Breast epithelium (tissue), 4 donors: ENCODE measurements around the gene ROR2. TPM values are rescaled to one million over a fixed set of nuclear protein-coding genes. Genes with fewer than 3 reads are reported as not detected.
A peak's percentile ranks its signal among the peaks of the same experiment; 100 is the strongest.
"Not testable (repeated sequence)": the region's sequence is repeated elsewhere in the genome, so short reads cannot be mapped to it uniquely, and the experiment has no call there.

Experiments
- DNase-seq, 2 donors: peaks; one replicate each; pipeline ENCODE4 v3.0.0-alpha.2; 2019; ENCODE audit warnings: low spot score in 2 of 2
- H3K27ac ChIP-seq, 2 donors: fragments of 200-600 bp; sonication (generic) in 1 of 2; one replicate each; pipeline ENCODE4 v1.5.1; 2016 to 2019; ENCODE audit warnings: mild to moderate bottlenecking in 1 of 2
- H3K27me3 ChIP-seq, 2 donors: fragments of 200-600 bp; sonication (generic) in 1 of 2; one replicate each; pipeline versions ENCODE4 v1.5.1 to v1.6.0; 2017 to 2019; ENCODE audit warnings: control low read depth in 1 of 2, mild to moderate bottlenecking in 1 of 2
- H3K36me3 ChIP-seq: fragments of 200-600 bp; one replicate; pipeline ENCODE4 v1.5.1; 2019
- H3K4me1 ChIP-seq, 2 donors: fragments of 200-600 bp; sonication (generic); one replicate each; pipeline ENCODE4 v1.5.1; 2016 to 2019; ENCODE audit warnings: control low read depth in 1 of 2
- H3K4me3 ChIP-seq, 3 donors: fragments of 200-600 bp; sonication (generic); 1 replicate in 2 of 3; 2 replicates in 1 of 3; pipeline ENCODE4 v1.5.1; 2016 to 2019; ENCODE audit warnings: mild to moderate bottlenecking in 3 of 3, moderate library complexity in 2 of 3
- H3K9me3 ChIP-seq, 2 donors: fragments of 200-600 bp; sonication (generic) in 1 of 2; one replicate each; pipeline ENCODE4 v1.5.1; 2016 to 2019; ENCODE audit warnings: control low read depth in 1 of 2
- CTCF ChIP-seq, 3 donors: fragments of 450-650 bp; IDR thresholded peaks; one replicate each; pipeline ENCODE4 v1.5.1; 2016 to 2017; ENCODE audit warnings: antibody characterized with exemption in 3 of 3, mild to moderate bottlenecking in 3 of 3, moderate library complexity in 3 of 3
- POLR2A ChIP-seq: fragments of 450-650 bp; IDR thresholded peaks from one replicate; pipeline ENCODE4 v1.6.1; 2016; ENCODE audit warnings: antibody characterized with exemption, mild to moderate bottlenecking, moderate library complexity
- POLR2AphosphoS5 ChIP-seq, 3 donors: sonication (generic); formaldehyde crosslinking; IDR thresholded peaks; one replicate each; pipeline ENCODE4 v1.6.1; 2017; ENCODE audit warnings: antibody characterized with exemption in 3 of 3
- intact Hi-C: fragments of 100-400 bp; cut with DNase I; formaldehyde crosslinking; loops from one replicate; pipeline ENCODE4 v1.15.1; 2023; ENCODE audit warnings: low total_unique reads
- total RNA-seq, 3 donors: library from RNA; depleted of rRNA; stranded (reverse); fragments of >200 nt; gene quantifications; one replicate each; pipeline ENCODE4 v1.1.0, GENCODE V29; 2016

Gene ROR2
- total RNA-seq, 3 donors from 2014 or later = 2.1 to 25.6 (median 10.2) TPM

DNA sequence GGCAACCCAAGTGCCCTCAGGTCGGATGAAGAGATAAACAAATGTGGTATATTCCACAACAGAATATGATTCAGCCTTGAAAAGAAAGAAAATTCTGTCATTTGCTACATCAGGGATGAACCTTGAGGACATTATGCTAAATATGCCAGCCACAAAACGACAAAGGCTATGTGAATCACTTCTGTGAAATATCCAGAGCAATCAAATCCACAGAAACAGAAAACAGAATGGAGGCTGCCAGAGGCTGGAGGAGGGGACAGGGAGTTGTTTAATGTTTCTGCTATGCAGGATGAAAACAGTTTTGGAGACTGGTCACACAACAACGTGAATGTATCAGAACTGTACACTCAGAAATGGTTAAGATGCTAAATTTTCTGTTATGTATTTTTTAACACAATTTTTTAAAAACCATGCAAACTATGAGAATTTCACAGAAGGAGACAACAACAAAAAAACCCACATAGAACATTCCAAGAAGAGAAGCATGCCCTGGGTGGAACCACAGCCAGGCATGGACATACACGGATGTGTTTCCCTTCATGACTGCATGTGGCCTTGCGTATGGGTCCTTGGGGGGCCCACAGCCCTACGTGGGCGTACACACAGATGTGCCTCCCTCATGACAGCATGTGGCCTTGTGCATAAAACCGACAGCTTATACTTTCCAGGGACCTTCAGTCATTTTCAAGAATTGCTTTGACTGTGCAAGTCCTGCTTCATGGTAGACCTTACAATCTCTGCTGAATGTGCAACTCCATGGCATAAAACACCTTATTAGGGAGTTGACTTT lies 146.7 kb downstream of the ROR2 start:
- TF ChIP-seq POLR2A (no peak), POLR2AphosphoS5 (IDR thresholded peaks at IDR 0.05) (no peak), CTCF (IDR thresholded peaks at IDR 0.05) (no peak)
- Histone ChIP-seq H3K27me3 (no peaks in the 10 kb centered on the region), H3K27ac (peak overlapping the region in 1 of 2 donors; percentile 4), H3K4me1 (peaks cover 0 to 5% of the 10 kb centered on the region in 2 donors), H3K36me3 (no peaks in the 10 kb centered on the region), H3K4me3 (no peak overlapping the region), H3K9me3 (no peaks in the 10 kb centered on the region)
- DNase-seq = no peak
- intact Hi-C loops = no loop called here

- TF ChIP-seq POLR2A = no peak
- no peak for TF ChIP-seq CTCF (IDR thresholded peaks at IDR 0.05)
- no peak for TF ChIP-seq POLR2AphosphoS5 (IDR thresholded peaks at IDR 0.05)
- Histone ChIP-seq H3K9me3 (no peaks in the 10 kb centered on the region), H3K4me3 (no peak overlapping the region), H3K4me1 (peaks cover 0 to 5% of the 10 kb centered on the region in 2 donors), H3K27me3 (no peaks in the 10 kb centered on the region), H3K27ac (no peak overlapping the region), H3K36me3 (no peaks in the 10 kb centered on the region)
- intact Hi-C loops = no loop called here
- peak in 1 of 2 donors; percentile 6 for DNase-seq
Observed at GRCh38 chr9:91802391-91802790, 147.6 kb downstream of the ROR2 start.

- Histone ChIP-seq H3K4me3 (no peak overlapping the region), H3K27ac (no peak overlapping the region), H3K36me3 (no peaks in the 10 kb centered on the region), H3K27me3 (no peaks in the 10 kb centered on the region), H3K9me3 (no peaks in the 10 kb centered on the region), H3K4me1 (peaks cover 0 to 5% of the 10 kb centered on the region in 2 donors)
- intact Hi-C loops = no loop called here
- peak in 1 of 2 donors; percentile 44 for DNase-seq
- TF ChIP-seq POLR2AphosphoS5 (IDR thresholded peaks at IDR 0.05) (no peak), POLR2A (no peak), CTCF (IDR thresholded peaks at IDR 0.05) (no peak)
Observed at GRCh38 chr9:91800473-91801030, 149.5 kb downstream of the ROR2 start.

GRCh38 chr9:91799113-91799744 lies 150.8 kb downstream of the ROR2 start:
- TF ChIP-seq POLR2AphosphoS5 (IDR thresholded peaks at IDR 0.05) (no peak), POLR2A (no peak), CTCF (IDR thresholded peaks at IDR 0.05) (no peak)
- Histone ChIP-seq H3K27me3 (no peaks in the 10 kb centered on the region), H3K36me3 (no peaks in the 10 kb centered on the region), H3K9me3 (no peaks in the 10 kb centered on the region), H3K4me1 (peaks cover 0 to 5% of the 10 kb centered on the region in 2 donors), H3K4me3 (no peak overlapping the region), H3K27ac (peak overlapping the region in 1 of 2 donors; percentile 5)
- peak in 1 of 2 donors; percentile 14 for DNase-seq
- intact Hi-C loops = no loop called here

GRCh38 chr9:91798273-91799112 lies 151.5 kb downstream of the ROR2 start:
- H3K9me3 ChIP-seq, H3K36me3 ChIP-seq, intact Hi-C loops, DNase-seq, H3K27me3 ChIP-seq, H3K4me3 ChIP-seq, H3K4me1 ChIP-seq: not testable (repeated sequence)
- H3K27ac ChIP-seq = peak overlapping the region; percentile 33 to 38

DNA sequence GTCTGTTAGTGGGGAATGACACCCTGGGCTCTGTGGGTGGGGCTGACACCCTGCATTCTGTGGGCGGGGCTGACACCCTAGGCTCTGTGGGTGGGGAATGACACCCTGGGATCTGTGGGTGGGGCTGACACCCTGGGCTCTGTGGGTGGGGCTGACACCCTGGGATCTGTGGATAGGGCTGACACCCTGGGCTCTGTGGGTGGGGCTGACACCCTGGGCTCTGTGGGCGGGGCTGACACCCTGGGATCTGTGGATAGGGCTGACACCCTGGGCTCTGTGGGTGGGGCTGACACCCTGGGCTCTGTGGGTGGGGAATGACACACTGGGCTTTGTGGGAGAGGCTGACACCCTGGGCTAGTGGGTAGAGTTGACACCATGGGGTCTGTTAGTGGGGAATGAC lies 152.5 kb downstream of the ROR2 start:
- H3K9me3 ChIP-seq, H3K4me3 ChIP-seq, H3K27me3 ChIP-seq, intact Hi-C loops, DNase-seq, H3K27ac ChIP-seq, H3K36me3 ChIP-seq, H3K4me1 ChIP-seq: not testable (repeated sequence)

GRCh38 chr9:91796516-91796915 lies 153.5 kb downstream of the ROR2 start:
- H3K9me3 ChIP-seq, H3K4me1 ChIP-seq, H3K27me3 ChIP-seq, H3K4me3 ChIP-seq, intact Hi-C loops, H3K36me3 ChIP-seq, DNase-seq: not testable (repeated sequence)
- peak overlapping the region in 1 of 2 donors; percentile 21 for H3K27ac ChIP-seq
